Subcutaneous adipose tissue (tissue), 4 donors: ENCODE measurements around the gene GDE1. TPM values are rescaled to one million over a fixed set of nuclear protein-coding genes. Genes with fewer than 3 reads are reported as not detected.

ENCODE experiments used
- CTCF ChIP-seq: fragments of 450-650 bp; IDR thresholded peaks from one replicate; pipeline ENCODE4 v1.5.1; 2016; ENCODE audit warnings: low read depth, mild to moderate bottlenecking, control low read depth, antibody characterized with exemption, moderate library complexity
- total RNA-seq, 4 donors: library from RNA; depleted of rRNA; stranded (reverse); fragments of >200 nt; gene quantifications; one replicate each; pipeline ENCODE4 v1.1.0, GENCODE V29; 2016

Gene GDE1
- total RNA-seq, 4 donors from 2014 or later: 63.3 to 86.3 (median 74.5) TPM

GRCh38 chr16:19482291-19482690 lies 39.6 kb downstream of the GDE1 start:
- TF ChIP-seq CTCF: no peak

- no peak for TF ChIP-seq CTCF
These were observed 40.1 kb downstream of the GDE1 start for GRCh38 chr16:19481769-19482168.

- no peak for TF ChIP-seq CTCF
These were observed 40.6 kb downstream of the GDE1 start for GRCh38 chr16:19481296-19481695.

GRCh38 chr16:19479302-19479721 lies 42.6 kb downstream of the GDE1 start:
- no peak for TF ChIP-seq CTCF

GRCh38 chr16:19478505-19478904 lies 43.4 kb downstream of the GDE1 start:
- TF ChIP-seq CTCF: no peak

- TF ChIP-seq CTCF: no peak
These were observed 47.3 kb downstream of the GDE1 start for GRCh38 chr16:19474617-19475016.

- TF ChIP-seq CTCF: no peak
These were observed 49.4 kb downstream of the GDE1 start for GRCh38 chr16:19472482-19472881.
